ENCODE data around the gene FIBCD1.

FIBCD1 gene

DNA sequence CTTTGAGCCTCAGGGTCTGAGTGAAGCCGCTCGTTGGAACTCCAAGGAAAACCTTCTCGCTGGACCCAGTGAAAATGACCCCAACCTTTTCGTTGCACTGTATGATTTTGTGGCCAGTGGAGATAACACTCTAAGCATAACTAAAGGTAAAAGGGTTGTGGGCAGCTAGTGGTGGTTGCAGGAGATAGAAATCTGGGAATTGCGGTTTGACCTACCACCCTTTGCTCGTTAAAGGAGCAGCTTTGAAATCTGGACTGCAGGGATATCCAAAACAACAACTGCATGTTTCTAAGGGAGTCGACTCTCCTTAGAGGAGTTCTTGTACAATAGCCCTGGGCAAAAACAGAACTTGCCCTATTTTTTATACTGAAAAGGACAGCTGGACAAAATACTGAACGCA lies 85.0 kb downstream of the FIBCD1 start:
- H3K4me1 ChIP-seq (ENCODE audit: insufficient read depth, low read length, severe bottlenecking), result no peaks in the 10 kb centered on the region
- no peaks in the 10 kb centered on the region for H4K20me1 ChIP-seq (ENCODE audit: insufficient read depth, low read length)
- no peaks in the 10 kb centered on the region for H3K79me2 ChIP-seq (ENCODE audit: insufficient read depth, low read length)
- no peak overlapping the region for H3K9ac ChIP-seq (ENCODE audit: low read length)
- H3F3A ChIP-seq (ENCODE audit: insufficient read depth, low read length), result no peaks in the 10 kb centered on the region
- no peak overlapping the region for H3K27ac ChIP-seq (ENCODE audit: low read depth, low read length, poor library complexity, severe bottlenecking)
- no peaks in the 10 kb centered on the region for H3K9me2 ChIP-seq (ENCODE audit: low read depth, low read length)
- H3K36me3 ChIP-seq (ENCODE audit: insufficient read depth, low read length), result peaks cover 7% of the 10 kb centered on the region; the same call in 1 of the 2 replicates
- H2AFZ ChIP-seq (ENCODE audit: low read length), result no peak overlapping the region
- H3K4me2 ChIP-seq (ENCODE audit: low read length), result no peak overlapping the region
- H3K27me3 ChIP-seq (ENCODE audit: insufficient read depth, low read length), result no peaks in the 10 kb centered on the region
- H3K9me3 ChIP-seq (ENCODE audit: low read length), result no peaks in the 10 kb centered on the region
- TF ChIP-seq EZH2 (IDR thresholded peaks at IDR 0.05; ENCODE audit: borderline replicate concordance, low read length), result no peak
- TF ChIP-seq, protein P1, sequence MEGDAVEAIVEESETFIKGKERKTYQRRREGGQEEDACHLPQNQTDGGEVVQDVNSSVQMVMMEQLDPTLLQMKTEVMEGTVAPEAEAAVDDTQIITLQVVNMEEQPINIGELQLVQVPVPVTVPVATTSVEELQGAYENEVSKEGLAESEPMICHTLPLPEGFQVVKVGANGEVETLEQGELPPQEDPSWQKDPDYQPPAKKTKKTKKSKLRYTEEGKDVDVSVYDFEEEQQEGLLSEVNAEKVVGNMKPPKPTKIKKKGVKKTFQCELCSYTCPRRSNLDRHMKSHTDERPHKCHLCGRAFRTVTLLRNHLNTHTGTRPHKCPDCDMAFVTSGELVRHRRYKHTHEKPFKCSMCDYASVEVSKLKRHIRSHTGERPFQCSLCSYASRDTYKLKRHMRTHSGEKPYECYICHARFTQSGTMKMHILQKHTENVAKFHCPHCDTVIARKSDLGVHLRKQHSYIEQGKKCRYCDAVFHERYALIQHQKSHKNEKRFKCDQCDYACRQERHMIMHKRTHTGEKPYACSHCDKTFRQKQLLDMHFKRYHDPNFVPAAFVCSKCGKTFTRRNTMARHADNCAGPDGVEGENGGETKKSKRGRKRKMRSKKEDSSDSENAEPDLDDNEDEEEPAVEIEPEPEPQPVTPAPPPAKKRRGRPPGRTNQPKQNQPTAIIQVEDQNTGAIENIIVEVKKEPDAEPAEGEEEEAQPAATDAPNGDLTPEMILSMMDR (IDR thresholded peaks at IDR 0.05; ENCODE audit: low read length), result no peak
- H3K4me3 ChIP-seq (ENCODE audit: low read depth, low read length, poor library complexity, severe bottlenecking), result no peak overlapping the region

GRCh38 chr9:130852801-130853200 lies 86.2 kb downstream of the FIBCD1 start:
- Histone ChIP-seq H3K79me2 (ENCODE audit: insufficient read depth, low read length) (no peaks in the 10 kb centered on the region), H3K9me2 (ENCODE audit: low read depth, low read length) (no peaks in the 10 kb centered on the region), H3K27me3 (ENCODE audit: insufficient read depth, low read length) (no peaks in the 10 kb centered on the region), H3K4me3 (ENCODE audit: low read depth, low read length, poor library complexity, severe bottlenecking) (no peak overlapping the region), H3K27ac (ENCODE audit: low read depth, low read length, poor library complexity, severe bottlenecking) (no peak overlapping the region), H3K9ac (ENCODE audit: low read length) (no peak overlapping the region), H3F3A (ENCODE audit: insufficient read depth, low read length) (no peaks in the 10 kb centered on the region), H3K36me3 (ENCODE audit: insufficient read depth, low read length) (peaks cover 7% of the 10 kb centered on the region; the same call in 1 of the 2 replicates), H4K20me1 (ENCODE audit: insufficient read depth, low read length) (no peaks in the 10 kb centered on the region), H3K4me1 (ENCODE audit: insufficient read depth, low read length, severe bottlenecking) (no peaks in the 10 kb centered on the region), H3K9me3 (ENCODE audit: low read length) (no peaks in the 10 kb centered on the region), H3K4me2 (ENCODE audit: low read length) (no peak overlapping the region), H2AFZ (ENCODE audit: low read length) (no peak overlapping the region)
- TF ChIP-seq, protein P1 (IDR thresholded peaks at IDR 0.05; ENCODE audit: low read length), result no peak
- TF ChIP-seq EZH2 (IDR thresholded peaks at IDR 0.05; ENCODE audit: borderline replicate concordance, low read length), result no peak
